ENCODE results near the gene ZNF132. TPM values are rescaled to one million over a fixed set of nuclear protein-coding genes. Genes with fewer than 3 reads are reported as not detected.
A peak's percentile ranks its signal among the peaks of the same experiment; 100 is the strongest.

Gene ZNF132
- polyA plus RNA-seq, 1 donor = 3.8 TPM

DNA sequence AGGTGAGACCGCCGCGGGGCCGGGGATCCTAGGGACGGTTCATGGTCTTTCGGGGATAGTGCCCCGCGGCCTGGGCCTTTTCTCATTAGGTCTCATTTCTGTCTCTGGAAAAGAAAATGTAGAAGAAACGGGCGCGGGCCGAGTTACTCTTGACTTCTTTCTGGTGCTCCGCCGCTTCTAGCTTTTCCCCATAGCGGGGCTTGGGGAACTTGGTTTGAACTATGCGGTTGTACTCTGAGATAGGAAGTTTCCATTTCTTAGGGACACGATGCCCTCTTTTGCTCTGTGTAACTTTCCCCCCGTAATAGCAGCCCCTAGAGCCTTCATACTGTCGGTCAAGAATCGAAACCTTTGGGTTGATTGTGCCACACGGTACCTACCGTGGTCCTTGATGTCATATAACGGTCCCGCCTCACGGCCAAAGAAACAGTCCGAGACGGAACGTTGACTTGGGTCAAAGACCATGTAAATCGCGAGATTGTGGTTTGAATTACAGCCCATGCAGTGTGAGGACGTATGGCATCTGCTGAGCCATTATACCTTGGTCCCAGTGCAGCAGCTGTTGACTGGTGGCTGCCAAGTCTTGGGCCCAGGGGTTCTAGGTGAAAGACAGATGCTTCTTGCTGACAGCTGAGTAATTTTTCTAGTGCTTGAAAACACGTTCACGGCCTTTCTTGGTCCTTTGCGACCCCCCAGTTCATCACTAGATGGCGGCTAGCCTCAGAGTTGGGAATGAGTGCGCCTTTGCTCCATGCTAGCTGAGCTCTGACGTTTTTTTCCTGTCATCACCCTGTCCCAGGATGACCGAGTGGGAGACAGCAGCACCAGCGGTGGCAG, 52.4 kb downstream of the ZNF132 start:
- DNase-seq (ENCODE audit: low read depth) = no peak

GRCh38 chr19:58386576-58387337, 53.2 kb downstream of the ZNF132 start, which contains the start of gene RPS5:
RPS5 (plus strand) TSS chr19:58387269; CDS start chr19:58388138, 869 bp downstream.
- DNase-seq (ENCODE audit: low read depth) = peak; percentile 99

GRCh38 chr19:58385891-58386575, 53.9 kb downstream of the ZNF132 start:
- no peak for DNase-seq (ENCODE audit: low read depth)

DNA sequence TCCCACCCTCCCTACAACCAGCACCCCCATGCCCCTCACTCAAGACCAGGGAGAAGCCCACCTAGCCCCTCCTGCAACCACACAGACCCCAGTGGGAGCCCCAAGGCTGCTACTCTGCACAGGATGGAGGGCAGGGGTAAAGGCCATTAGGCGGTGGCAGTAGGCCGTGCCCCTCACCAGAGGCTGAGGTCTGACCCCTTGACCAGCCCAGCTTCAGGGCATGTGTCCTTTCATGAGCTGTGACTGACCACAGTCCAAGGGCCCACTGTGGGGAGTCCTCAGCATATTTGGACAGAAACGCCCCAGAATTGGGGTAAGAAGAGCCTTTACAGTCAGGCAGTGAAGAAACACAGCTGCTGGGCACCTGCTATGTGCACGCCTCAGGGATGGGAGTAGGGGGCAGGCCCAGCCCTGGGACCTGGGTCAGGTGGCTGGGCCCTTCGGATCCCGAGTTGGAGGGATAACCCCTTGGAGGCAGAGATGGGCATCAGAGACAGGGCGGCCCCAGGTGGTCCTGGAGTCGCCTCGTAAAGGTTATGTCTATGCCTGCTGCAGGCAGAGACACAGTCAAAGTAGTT, 54.6 kb downstream of the ZNF132 start:
- DNase-seq (ENCODE audit: low read depth) = no peak

- DNase-seq (ENCODE audit: low read depth) = no peak
Observed at GRCh38 chr19:58382997-58383603, 56.9 kb downstream of the ZNF132 start.

Other genes with a start within 250 kb of the ZNF132 start
- gene ZNF544, start 211.2 kb downstream of the ZNF132 start, polyA plus RNA-seq (ENCODE audit: insufficient read length) = 14.6 TPM
- gene ZNF8, start 161.2 kb downstream of the ZNF132 start, polyA plus RNA-seq (ENCODE audit: insufficient read length) = 5.3 TPM
- gene ERVK3-1, start 134.8 kb downstream of the ZNF132 start, polyA plus RNA-seq (ENCODE audit: insufficient read length) = 33.6 TPM
- gene ZSCAN22, start 113.2 kb downstream of the ZNF132 start, polyA plus RNA-seq (ENCODE audit: insufficient read length) = 2.7 TPM
- gene A1BG, start 86.7 kb downstream of the ZNF132 start, polyA plus RNA-seq (ENCODE audit: insufficient read length) = 3.6 TPM
- 2.4 TPM for gene ZNF497, start 77.4 kb downstream of the ZNF132 start, polyA plus RNA-seq (ENCODE audit: insufficient read length)
- 1.9 TPM for gene ZNF837, start 59.1 kb downstream of the ZNF132 start, polyA plus RNA-seq (ENCODE audit: insufficient read length)
- 1,975 TPM for gene RPS5, start 52.9 kb downstream of the ZNF132 start, polyA plus RNA-seq (ENCODE audit: insufficient read length)
- gene RNF225, start 44.5 kb downstream of the ZNF132 start, polyA plus RNA-seq (ENCODE audit: insufficient read length) = not detected
- gene ZNF584, start 31.5 kb downstream of the ZNF132 start, polyA plus RNA-seq (ENCODE audit: insufficient read length) = 4.4 TPM
- 3.3 TPM for gene ZNF324B, start 11.5 kb upstream of the ZNF132 start, polyA plus RNA-seq (ENCODE audit: insufficient read length)
- 5.2 TPM for gene ZNF324, start 26.9 kb upstream of the ZNF132 start, polyA plus RNA-seq (ENCODE audit: insufficient read length)
- gene ZNF446, start 36.2 kb upstream of the ZNF132 start, polyA plus RNA-seq (ENCODE audit: insufficient read length) = 7.0 TPM
- gene SLC27A5, start 71.8 kb upstream of the ZNF132 start, polyA plus RNA-seq (ENCODE audit: insufficient read length) = 3.6 TPM
- 8.5 TPM for gene ZBTB45, start 79.7 kb upstream of the ZNF132 start, polyA plus RNA-seq (ENCODE audit: insufficient read length)
- 322 TPM for gene TRIM28, start 103.9 kb upstream of the ZNF132 start, polyA plus RNA-seq (ENCODE audit: insufficient read length)
- gene CHMP2A, start 115.0 kb upstream of the ZNF132 start, polyA plus RNA-seq (ENCODE audit: insufficient read length) = 76.0 TPM
- gene UBE2M, start 118.5 kb upstream of the ZNF132 start, polyA plus RNA-seq (ENCODE audit: insufficient read length) = 61.8 TPM
- 17.2 TPM for gene MZF1, start 133.2 kb upstream of the ZNF132 start, polyA plus RNA-seq (ENCODE audit: insufficient read length)

Data from forelimb muscle (tissue), 1 donor.